Neuron (in vitro differentiated cells): ENCODE data around the gene MKNK2.
"Not testable (repeated sequence)": the region's sequence is repeated elsewhere in the genome, so short reads cannot be mapped to it uniquely, and the experiment has no call there.

Experiments used
- H2AFZ ChIP-seq: one replicate; pipeline ENCODE4 v1.6.1; 2013; ENCODE audit warnings: low read depth, mild to moderate bottlenecking, inconsistent platforms, low read length, moderate library complexity
- H3K27me3 ChIP-seq: one replicate; pipeline ENCODE4 v1.6.1; 2013; ENCODE audit warnings: low read length; ENCODE audit not compliant: insufficient read depth
- H3K36me3 ChIP-seq: one replicate; pipeline ENCODE4 v1.6.1; 2013; ENCODE audit warnings: low read length; ENCODE audit not compliant: insufficient read depth
- H3K4me1 ChIP-seq: one replicate; pipeline ENCODE4 v1.6.1; 2013; ENCODE audit warnings: low read length; ENCODE audit not compliant: insufficient read depth
- H3K4me3 ChIP-seq: 2 replicates; pipeline ENCODE4 v1.5.1; 2013; ENCODE audit warnings: mild to moderate bottlenecking, low read length, moderate library complexity
- H3K9me3 ChIP-seq: one replicate; pipeline ENCODE4 v1.6.1; 2013; ENCODE audit warnings: low read length

Gene MKNK2

DNA sequence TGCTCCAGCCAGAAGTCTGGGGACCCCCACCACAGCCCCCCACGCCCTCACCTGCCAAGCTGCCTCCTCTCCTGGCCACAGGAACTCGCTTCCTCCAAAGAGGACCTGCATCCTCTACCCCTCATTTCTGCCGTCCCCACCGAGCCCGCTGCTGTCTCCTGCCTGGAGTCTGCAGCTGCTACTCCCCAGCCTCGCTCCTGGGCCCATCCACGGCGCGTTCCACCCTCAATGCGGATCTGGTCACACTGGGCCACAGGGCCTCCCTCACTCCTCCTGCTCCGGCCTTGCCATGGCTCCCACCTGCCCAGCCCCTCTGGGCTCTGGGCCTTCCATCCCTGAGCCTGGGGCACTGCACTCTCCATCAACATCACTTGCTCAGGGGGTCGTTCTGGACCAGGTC, 39.9 kb downstream of the MKNK2 start:
- peaks cover 11% of the 10 kb centered on the region for H3K9me3 ChIP-seq
- H3K4me1 ChIP-seq = peaks cover 5% of the 10 kb centered on the region
- no peak overlapping the region for H3K4me3 ChIP-seq
- no peak overlapping the region for H2AFZ ChIP-seq
- no peaks in the 10 kb centered on the region for H3K27me3 ChIP-seq
- H3K36me3 ChIP-seq = peaks cover 14% of the 10 kb centered on the region

DNA sequence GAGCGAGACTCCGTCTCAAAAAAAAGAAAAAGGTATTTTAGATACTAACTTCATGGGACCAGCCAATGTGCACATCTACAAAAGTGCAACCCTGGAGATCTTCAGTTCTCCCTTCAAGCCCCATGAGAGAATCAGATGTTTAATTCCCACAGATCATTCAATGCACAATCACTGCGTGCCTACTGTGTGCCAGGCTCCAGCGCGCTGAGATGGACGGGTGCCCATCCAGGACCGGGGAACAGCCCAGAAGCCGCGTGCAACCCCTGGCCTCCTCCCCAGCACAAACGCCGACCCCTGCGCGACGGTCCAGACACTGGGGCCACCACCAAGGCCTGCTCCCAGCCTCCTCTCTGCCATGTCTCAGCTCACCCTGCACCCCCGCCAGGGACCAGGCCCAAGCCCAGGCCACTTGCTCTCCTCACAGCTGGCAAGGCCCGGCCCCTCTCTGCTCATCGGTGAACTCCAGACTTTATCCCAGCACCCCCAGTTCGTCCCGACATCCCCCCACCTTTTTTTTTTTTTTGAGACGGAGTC, 40.8 kb downstream of the MKNK2 start:
- Histone ChIP-seq H3K4me3 (no peak overlapping the region), H3K36me3 (peaks cover 14% of the 10 kb centered on the region), H3K27me3 (no peaks in the 10 kb centered on the region), H2AFZ (no peak overlapping the region), H3K9me3 (peaks cover 11% of the 10 kb centered on the region), H3K4me1 (peaks cover 5% of the 10 kb centered on the region)

DNA sequence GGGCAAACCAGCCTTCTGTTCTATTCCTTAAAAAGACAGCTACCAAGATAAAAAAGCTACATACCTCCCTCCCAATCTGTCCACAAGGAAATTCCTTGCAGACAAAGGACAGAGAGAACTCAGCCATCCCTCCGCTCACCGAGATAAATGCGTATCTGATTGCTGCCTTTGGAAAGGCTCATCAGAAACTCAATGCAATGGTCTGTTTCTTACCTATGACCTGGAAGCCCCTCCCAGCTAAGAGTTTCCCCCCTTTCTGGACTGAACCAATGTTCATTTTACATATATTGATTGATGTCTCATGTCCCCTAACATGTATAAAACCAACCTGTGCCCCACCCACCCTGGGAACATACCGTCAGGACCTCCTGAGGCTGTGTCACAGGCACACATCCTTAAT, 47.2 kb downstream of the MKNK2 start:
- Histone ChIP-seq H3K4me1 (no peaks in the 10 kb centered on the region), H3K4me3 (no peak overlapping the region), H3K36me3 (peaks cover 30% of the 10 kb centered on the region), H2AFZ (no peak overlapping the region), H3K9me3 (peaks cover 13% of the 10 kb centered on the region), H3K27me3 (no peaks in the 10 kb centered on the region)

DNA sequence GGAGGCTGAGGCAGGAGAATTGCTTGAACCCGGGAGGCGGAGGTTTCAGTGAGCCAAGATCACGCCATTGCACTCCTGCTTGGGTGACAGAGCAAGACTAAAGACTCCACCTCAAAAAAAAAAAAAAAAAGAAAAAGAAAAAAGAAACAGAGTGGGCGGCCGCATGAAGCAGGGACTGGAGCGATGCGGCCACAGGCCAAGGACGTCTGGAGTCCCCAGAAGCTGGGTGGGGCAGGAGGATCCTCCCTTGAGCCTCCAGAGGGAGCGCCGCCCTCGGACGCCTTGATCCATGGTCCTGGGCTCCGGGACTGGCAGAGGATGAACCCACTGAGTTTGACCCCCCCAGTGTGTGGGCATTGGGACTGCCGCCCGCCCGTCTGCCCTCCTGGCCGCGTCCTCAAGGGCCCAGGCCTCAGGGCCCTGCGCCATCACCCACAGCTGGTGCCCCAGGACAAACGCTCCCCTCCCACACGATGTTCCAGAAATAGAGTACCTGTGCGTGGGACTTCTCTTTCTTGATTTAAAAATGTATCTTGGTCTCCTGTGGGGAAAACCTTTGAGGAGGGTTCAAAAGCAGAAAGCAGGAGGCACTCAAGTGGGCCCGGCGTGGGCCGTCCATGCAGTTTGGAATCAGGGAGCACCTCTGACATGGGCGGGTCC, 51.1 kb downstream of the MKNK2 start:
- H3K9me3 ChIP-seq = peaks cover 18% of the 10 kb centered on the region
- no peak overlapping the region for H2AFZ ChIP-seq
- H3K27me3 ChIP-seq = no peaks in the 10 kb centered on the region
- H3K4me1 ChIP-seq = no peaks in the 10 kb centered on the region
- no peak overlapping the region for H3K4me3 ChIP-seq
- H3K36me3 ChIP-seq = peaks cover 45% of the 10 kb centered on the region

DNA sequence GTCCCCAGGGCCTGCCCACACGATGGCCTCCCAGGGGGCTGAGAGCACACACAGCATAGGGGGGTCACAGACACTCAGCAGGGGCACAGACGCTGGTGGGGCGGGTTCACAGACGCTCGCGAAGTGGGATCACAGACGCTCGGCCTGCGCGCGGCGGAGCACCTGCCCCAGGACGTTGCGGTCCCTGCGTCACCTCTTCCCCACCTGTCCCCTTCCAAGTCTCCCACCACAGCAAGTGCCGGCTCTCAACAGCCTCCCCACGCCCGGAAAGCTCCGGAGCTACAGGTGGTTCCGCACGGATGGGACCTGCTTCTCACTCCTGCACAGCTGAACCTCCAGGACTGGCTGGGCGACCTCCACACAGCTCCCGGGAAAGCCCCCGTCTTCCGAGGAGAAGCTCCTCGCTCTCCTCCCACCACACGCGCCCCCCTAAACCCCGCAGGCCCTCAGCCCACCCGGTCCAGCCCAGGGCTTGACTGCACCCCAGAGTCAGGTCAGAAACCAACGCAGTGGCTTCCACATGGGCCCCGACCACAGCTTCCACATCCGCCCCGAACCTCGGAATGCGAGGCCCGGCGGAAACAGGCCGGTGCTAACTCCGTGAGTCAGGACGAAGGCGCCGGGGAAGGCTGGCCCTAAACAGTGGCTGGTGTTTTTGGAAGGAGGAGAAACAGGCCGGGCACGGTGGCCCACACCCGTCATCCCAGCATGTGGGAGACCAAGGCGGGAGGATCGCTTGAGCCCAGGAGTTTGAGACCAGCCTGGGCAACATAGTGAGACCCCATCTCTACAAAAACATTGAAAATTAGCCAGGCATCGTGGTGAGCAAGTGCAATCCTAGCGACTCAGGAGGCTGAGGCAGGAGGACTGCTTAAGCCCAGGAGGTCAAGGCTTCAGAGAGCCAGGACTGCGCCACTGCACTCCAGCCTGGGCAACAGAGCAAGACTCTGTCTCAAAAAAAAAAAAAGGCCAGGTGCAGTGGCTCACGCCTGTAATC, 52.0 kb downstream of the MKNK2 start:
- Histone ChIP-seq H3K9me3 (peaks cover 17% of the 10 kb centered on the region), H3K4me1 (no peaks in the 10 kb centered on the region), H3K27me3 (no peaks in the 10 kb centered on the region), H3K36me3 (peaks cover 47% of the 10 kb centered on the region), H2AFZ (no peak overlapping the region), H3K4me3 (no peak overlapping the region)

DNA sequence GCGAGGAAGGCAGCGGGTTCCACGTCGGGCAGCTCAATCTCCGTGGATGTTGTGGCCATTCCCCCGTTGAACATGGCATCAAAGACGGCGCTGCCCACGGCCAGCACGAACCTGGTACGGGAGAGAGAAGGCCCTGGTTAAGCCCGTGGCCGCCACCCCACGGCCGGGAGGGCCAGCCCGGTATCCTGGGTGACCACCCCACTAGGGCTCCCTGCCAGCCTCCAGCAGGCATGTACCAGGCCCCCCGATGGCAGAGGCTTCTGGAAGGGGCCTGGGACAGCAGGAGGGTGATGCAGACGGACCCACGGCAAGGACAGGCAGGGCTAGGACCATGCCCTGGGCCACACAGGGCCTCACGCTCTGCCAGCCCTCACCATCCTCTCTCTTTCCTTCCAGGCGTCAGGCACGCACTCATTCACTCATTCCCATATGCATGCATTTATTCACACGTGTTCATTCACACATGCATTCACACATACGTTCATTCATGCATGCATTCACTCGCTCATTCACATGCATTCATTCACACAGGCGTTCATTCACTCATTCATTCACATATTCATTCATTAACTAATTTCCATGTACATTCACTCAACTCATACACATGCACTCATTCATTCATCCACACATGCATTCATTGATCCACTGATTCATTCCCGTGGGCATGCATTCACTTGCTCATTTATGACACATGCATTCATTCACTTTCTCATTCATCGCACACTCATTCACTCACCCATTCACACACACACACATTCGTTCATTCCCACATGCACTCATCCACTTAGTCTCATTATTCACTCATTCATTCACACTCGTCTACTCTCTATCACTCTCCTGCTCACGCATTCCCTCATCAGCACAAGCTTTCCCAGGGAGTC, 53.5 kb downstream of the MKNK2 start:
- H3K9me3 ChIP-seq = peaks cover 14% of the 10 kb centered on the region
- no peak overlapping the region for H2AFZ ChIP-seq
- no peak overlapping the region for H3K4me3 ChIP-seq
- H3K36me3 ChIP-seq = peaks cover 49% of the 10 kb centered on the region
- H3K4me1 ChIP-seq = no peaks in the 10 kb centered on the region
- no peaks in the 10 kb centered on the region for H3K27me3 ChIP-seq

DNA sequence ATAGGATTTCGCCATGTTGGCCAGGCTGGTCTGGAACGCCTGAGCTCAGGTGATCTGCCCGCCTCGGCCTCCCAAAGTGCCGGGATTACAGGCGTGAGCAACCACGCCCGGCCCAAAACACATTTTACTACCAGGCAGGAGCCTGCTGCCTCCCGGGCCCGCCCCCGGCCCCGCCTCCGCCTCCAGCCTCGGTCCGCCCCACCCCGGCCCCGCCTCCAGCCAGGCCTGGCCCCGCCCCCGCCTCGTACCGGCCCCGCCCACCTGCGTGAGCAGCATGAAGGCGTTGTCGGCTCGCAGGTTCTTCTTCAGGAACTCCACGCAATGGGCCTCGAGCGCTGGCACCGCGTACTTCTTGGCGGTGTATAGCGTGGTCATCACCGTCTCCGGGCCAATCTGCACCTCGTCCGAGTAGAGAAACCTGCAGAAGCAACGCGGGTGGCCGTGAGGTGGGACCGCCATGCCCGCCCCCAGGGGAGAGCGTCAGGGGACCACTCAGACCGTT, 58.2 kb downstream of the MKNK2 start:
- no peak overlapping the region for H3K4me3 ChIP-seq

DNA sequence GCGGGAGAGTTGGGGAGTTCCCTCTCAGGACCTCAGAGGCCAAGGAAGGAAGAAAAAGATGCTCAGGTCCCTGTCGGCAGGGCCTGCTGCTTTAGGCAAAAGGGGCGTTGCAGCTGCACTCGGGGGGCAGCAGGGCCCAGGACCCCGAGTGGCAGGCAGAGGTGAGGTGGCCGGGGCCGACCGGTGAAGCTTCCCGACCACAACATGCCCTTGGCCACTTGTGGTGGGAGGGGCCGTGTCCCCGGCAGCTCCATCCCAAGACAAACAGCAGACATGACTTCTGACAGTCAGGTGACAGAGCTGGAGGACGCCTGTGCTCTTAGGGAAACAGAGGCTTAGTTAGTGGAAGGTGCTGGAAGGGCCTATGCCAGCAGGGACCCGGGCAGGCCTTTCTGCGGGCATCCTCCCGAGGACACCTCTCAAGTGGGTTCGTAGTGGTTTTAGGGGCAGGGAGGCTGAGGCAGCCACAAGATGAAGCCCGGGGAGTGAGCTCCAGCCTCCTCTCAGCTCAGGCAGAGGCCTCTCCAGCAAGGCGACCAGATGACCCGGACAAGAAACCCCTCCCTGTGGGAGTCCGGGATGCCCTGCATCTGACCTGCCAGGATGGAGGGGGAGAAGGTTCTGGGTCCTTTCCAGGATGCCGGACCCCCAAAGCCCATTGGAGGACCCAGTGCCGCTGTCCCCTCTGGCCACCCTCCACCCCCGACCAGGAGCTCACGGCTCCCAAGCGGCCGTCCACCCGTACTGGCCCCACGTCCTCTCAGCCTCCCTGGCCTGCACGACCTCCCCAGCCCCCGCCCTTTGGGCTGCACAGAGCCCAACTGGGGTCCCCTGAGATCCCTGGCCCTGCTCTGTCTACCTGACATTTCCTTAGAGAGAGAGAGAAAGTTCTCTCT, 59.8 kb downstream of the MKNK2 start:
- H3K4me1 ChIP-seq = no peaks in the 10 kb centered on the region
- peaks cover 4% of the 10 kb centered on the region for H3K9me3 ChIP-seq
- no peak overlapping the region for H3K4me3 ChIP-seq
- H2AFZ ChIP-seq = no peak overlapping the region
- H3K36me3 ChIP-seq = peaks cover 62% of the 10 kb centered on the region
- no peaks in the 10 kb centered on the region for H3K27me3 ChIP-seq

More for the DNA sequence above, 58.2 kb downstream of the MKNK2 start:
- Histone ChIP-seq H3K27me3 (no peaks in the 10 kb centered on the region), H3K9me3 (peaks cover 7% of the 10 kb centered on the region), H3K4me1 (no peaks in the 10 kb centered on the region), H2AFZ (no peak overlapping the region), H3K36me3 (peaks cover 59% of the 10 kb centered on the region)

DNA sequence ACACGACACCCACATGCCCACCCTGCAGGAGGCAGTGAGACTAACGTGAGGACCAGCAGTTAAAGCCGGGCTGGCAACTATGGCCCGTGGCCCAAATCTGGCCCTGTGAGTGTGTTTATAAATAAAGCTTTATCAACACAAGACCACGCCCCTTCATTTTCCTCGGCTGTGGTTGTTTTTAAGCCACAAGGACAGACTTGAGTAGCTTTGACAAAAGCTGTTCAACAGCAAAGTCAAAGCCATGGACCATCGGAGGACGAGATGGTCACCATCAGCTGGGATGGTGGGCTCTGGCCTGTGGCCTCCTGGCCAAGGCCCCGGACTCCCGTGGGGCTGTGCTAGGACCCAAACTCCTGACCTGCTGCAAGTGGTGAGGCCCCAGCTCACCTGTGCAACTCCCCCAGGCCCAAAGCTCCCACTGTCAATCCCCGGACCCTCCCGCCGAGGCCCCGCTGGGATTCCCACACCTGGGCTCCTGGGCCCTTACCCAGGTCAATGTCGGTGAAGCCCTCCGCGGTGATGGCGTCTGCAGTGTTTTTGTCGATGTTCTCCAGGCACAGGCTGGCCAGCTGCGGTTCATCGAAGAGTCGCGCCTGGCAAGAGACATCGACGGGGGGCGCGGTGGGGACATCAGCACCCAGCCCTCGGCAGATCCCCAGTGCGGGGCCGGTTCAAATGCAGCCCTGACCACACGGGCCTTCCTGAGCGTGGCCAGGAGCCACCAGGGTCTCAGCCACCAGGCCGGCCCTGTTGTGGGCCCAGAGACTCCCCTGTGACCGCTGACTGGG, 60.6 kb downstream of the MKNK2 start:
- H3K4me1 ChIP-seq = no peaks in the 10 kb centered on the region
- H3K27me3 ChIP-seq = no peaks in the 10 kb centered on the region
- peaks cover 65% of the 10 kb centered on the region for H3K36me3 ChIP-seq
- H3K9me3 ChIP-seq = no peaks in the 10 kb centered on the region
- H3K4me3 ChIP-seq = no peak overlapping the region
- no peak overlapping the region for H2AFZ ChIP-seq

DNA sequence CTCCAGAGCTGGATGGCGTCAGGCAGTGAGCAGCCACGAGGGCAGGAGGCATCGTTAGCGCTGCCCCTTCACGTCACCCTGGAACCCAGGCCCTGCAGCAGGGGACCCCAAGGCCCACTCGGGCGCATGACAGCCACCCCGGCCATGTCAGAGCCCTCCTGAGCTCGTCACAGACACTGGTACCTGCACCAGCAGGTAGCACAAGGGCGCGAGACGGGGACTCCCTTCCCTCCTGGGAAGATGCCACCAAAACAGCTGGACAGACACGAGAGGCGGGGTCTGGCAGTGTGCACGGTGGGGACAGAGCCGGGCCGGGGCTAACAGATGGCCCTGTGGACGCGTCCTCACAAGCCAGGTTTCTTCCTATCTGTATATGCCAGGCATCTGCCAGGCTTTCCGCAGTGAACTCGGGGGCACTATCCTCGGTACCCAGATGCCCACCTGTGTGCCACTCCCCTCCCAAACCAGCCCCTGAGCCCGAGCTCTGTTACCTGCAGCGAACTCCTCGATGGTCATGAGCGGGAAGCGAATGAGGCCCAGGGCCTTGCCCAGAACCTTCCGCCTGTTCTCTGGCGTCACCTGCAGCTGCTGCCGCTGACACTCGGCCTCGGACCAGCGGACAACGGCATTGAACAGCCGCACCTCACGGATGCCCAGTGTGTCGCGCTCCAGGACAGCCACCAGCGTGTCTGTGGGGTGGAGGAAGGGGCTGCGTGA, 61.4 kb downstream of the MKNK2 start:
- no peaks in the 10 kb centered on the region for H3K27me3 ChIP-seq
- H3K4me1 ChIP-seq = no peaks in the 10 kb centered on the region
- H3K9me3 ChIP-seq = no peaks in the 10 kb centered on the region
- no peak overlapping the region for H3K4me3 ChIP-seq
- H3K36me3 ChIP-seq = peaks cover 69% of the 10 kb centered on the region
- H2AFZ ChIP-seq = no peak overlapping the region

DNA sequence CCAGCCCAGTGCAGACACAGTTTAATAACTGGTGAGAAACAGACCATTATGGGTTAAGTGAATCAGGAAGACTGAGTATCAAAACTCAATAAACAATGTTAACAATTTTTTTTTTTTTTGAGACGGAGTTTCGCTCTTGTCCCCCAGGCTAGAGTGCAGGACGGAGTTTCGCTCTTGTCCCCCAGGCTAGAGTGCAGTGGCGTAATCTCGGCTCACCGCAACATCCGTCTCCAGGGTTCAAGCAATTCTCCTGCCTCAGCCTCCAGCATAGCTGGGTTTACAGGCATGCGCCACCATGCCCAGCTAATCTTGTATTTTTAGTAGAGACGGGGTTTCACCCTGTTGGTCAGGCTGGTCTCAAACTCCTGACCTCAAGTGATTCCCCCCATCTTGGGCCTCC, 62.6 kb downstream of the MKNK2 start:
- not testable (repeated sequence) for H3K9me3 ChIP-seq, H3K27me3 ChIP-seq, H2AFZ ChIP-seq, H3K4me3 ChIP-seq, H3K4me1 ChIP-seq
- peaks cover 72% of the 10 kb centered on the region for H3K36me3 ChIP-seq
